Measurements from ENCODE around the gene SLC12A1. TPM values are rescaled to one million over a fixed set of nuclear protein-coding genes. Genes with fewer than 3 reads are reported as not detected.

The SLC12A1 gene
- total RNA-seq: not detected
- polyA plus RNA-seq: not detected
- long read RNA-seq, donor 1: 0 reads
- long read RNA-seq, donor 2: 0 reads
- long read RNA-seq, donor 3: 0 reads

- Histone ChIP-seq H3K27ac (no peak within 1 kb of the TSS), H3K9me3 (no peaks in the 10 kb centered on the region), H3K36me3 (no peaks in the 10 kb centered on the region), H3K4me3 (no peak within 1 kb of the TSS), H3K4me1 (no peaks in the 10 kb centered on the region), H3K27me3 (peaks cover 0 to 3% (median 0%) of the 10 kb centered on the region in 9 donors)
- ATAC-seq (no peak), DNase-seq (no peak)
- TF ChIP-seq, protein P1, sequence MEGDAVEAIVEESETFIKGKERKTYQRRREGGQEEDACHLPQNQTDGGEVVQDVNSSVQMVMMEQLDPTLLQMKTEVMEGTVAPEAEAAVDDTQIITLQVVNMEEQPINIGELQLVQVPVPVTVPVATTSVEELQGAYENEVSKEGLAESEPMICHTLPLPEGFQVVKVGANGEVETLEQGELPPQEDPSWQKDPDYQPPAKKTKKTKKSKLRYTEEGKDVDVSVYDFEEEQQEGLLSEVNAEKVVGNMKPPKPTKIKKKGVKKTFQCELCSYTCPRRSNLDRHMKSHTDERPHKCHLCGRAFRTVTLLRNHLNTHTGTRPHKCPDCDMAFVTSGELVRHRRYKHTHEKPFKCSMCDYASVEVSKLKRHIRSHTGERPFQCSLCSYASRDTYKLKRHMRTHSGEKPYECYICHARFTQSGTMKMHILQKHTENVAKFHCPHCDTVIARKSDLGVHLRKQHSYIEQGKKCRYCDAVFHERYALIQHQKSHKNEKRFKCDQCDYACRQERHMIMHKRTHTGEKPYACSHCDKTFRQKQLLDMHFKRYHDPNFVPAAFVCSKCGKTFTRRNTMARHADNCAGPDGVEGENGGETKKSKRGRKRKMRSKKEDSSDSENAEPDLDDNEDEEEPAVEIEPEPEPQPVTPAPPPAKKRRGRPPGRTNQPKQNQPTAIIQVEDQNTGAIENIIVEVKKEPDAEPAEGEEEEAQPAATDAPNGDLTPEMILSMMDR (IDR thresholded peaks at IDR 0.05): no peak
- no peak for TF ChIP-seq POLR2A (IDR thresholded peaks at IDR 0.05)
- WGBS, 4 donors: 84 to 93% (median 88%) methylated on average over 1 of the region's 1 CpG
- intact Hi-C loops (cut with DNase I): no loop called here
Measured at GRCh38 chr15:48205981-48206380, at the start of gene SLC12A1. Gene SLC12A1, plus strand, starts transcription at chr15:48206302. Its CDS starts 1,418 bp downstream, at chr15:48207720.

DNA sequence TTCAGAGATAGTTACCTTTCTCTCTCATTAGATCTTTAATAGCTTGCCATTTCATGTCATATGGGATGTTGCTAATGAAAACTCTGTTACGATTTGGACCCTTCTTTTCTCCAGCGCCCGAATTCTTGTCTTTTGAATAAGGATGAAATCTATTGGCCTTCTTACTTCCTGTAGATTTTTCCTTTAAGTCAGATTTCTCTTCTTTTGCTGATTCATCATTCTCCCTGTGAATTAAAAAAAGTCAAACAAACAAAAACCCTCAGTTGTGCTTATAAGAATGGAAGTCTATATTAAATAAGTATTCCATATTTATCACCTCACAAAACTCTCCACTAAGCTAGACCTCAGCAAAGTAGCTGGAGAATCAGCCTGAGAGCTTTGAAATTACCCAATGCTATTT lies 37.5 kb upstream of the SLC12A1 start:
- intact Hi-C loops (cut with DNase I): no loop called here
- H3K4me3 ChIP-seq: no peak overlapping the region
- ATAC-seq: no peak
- H3K9me3 ChIP-seq: peaks cover 0 to 18% (median 3%) of the 10 kb centered on the region in 12 donors
- peaks cover 0 to 6% (median 0%) of the 10 kb centered on the region in 9 donors for H3K36me3 ChIP-seq
- DNase-seq: no peak
- no peak overlapping the region for H3K27ac ChIP-seq
- no peaks in the 10 kb centered on the region for H3K27me3 ChIP-seq
- TF ChIP-seq, protein P1 (IDR thresholded peaks at IDR 0.05): no peak
- TF ChIP-seq POLR2A (IDR thresholded peaks at IDR 0.05): no peak
- H3K4me1 ChIP-seq: no peaks in the 10 kb centered on the region
- 53 to 61% (median 57%) methylated on average over 3 of the region's 3 CpGs for WGBS, 4 donors

GRCh38 chr15:48170981-48171380 lies 35.1 kb upstream of the SLC12A1 start:
- no peak overlapping the region for H3K27ac ChIP-seq
- H3K4me1 ChIP-seq: no peaks in the 10 kb centered on the region
- H3K9me3 ChIP-seq: peaks cover 0 to 20% (median 3%) of the 10 kb centered on the region in 12 donors
- TF ChIP-seq, protein P1 (IDR thresholded peaks at IDR 0.05): no peak
- TF ChIP-seq POLR2A (IDR thresholded peaks at IDR 0.05): no peak
- no peak overlapping the region for H3K4me3 ChIP-seq
- no peaks in the 10 kb centered on the region for H3K27me3 ChIP-seq
- WGBS, 4 donors: 68 to 95% (median 83%) methylated on average over 1 of the region's 1 CpG
- H3K36me3 ChIP-seq: peaks cover 0 to 6% (median 0%) of the 10 kb centered on the region in 9 donors
- no peak for DNase-seq
- no peak for ATAC-seq
- intact Hi-C loops (cut with DNase I): no loop called here

GRCh38 chr15:48175126-48175525 lies 31.0 kb upstream of the SLC12A1 start:
- intact Hi-C loops (cut with DNase I): no loop called here
- 90 to 97% (median 96%) methylated on average over 3 of the region's 3 CpGs for WGBS, 4 donors
- DNase-seq: no peak
- H3K27ac ChIP-seq: no peak overlapping the region
- TF ChIP-seq, protein P1 (IDR thresholded peaks at IDR 0.05): no peak
- no peak for TF ChIP-seq POLR2A (IDR thresholded peaks at IDR 0.05)
- no peaks in the 10 kb centered on the region for H3K36me3 ChIP-seq
- peaks cover 0 to 15% (median 0%) of the 10 kb centered on the region in 9 donors for H3K27me3 ChIP-seq
- ATAC-seq: no peak
- no peak overlapping the region for H3K4me3 ChIP-seq
- peaks cover 0 to 16% (median 7%) of the 10 kb centered on the region in 12 donors for H3K4me1 ChIP-seq
- peaks cover 0 to 20% (median 3%) of the 10 kb centered on the region in 12 donors for H3K9me3 ChIP-seq

Measured in heart left ventricle (tissue), 16 donors.